ENCODE data around the gene CCM2L.

DNA sequence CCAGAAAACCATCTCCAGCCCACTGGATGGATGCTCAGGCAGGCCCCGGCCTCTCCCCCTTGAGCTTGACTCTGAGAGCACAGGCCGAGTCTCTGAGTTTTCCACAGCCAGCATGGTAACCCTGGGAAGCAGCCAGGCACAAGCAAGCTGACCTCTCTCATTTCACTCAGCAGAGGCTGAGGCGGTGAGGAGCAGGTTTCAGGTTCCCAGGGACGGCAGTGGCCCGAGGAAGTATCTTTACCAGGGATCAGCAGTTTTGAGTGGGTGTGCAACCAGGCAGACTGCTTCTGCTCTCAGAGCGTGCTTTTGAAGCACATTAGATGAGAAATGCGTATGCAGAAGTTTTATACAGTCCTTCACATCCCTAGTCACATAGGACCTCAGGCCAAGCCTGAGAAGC is 54.4 kb downstream of the CCM2L start:
- TF ChIP-seq, protein P1, sequence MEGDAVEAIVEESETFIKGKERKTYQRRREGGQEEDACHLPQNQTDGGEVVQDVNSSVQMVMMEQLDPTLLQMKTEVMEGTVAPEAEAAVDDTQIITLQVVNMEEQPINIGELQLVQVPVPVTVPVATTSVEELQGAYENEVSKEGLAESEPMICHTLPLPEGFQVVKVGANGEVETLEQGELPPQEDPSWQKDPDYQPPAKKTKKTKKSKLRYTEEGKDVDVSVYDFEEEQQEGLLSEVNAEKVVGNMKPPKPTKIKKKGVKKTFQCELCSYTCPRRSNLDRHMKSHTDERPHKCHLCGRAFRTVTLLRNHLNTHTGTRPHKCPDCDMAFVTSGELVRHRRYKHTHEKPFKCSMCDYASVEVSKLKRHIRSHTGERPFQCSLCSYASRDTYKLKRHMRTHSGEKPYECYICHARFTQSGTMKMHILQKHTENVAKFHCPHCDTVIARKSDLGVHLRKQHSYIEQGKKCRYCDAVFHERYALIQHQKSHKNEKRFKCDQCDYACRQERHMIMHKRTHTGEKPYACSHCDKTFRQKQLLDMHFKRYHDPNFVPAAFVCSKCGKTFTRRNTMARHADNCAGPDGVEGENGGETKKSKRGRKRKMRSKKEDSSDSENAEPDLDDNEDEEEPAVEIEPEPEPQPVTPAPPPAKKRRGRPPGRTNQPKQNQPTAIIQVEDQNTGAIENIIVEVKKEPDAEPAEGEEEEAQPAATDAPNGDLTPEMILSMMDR (conservative IDR thresholded peaks at IDR 0.05 in 1 of 2, IDR thresholded peaks at IDR 0.05 in 1 of 2; ENCODE audit: extremely low read depth in 1 of 2, insufficient read depth in 1 of 2, low read depth in 1 of 2, low read length in 2 of 2) = no peak
- TF ChIP-seq EZH2 (IDR thresholded peaks at IDR 0.05; ENCODE audit: borderline replicate concordance, low read length) = no peak
